ENCODE results near the gene CYP27C1. TPM values are rescaled to one million over a fixed set of nuclear protein-coding genes. Genes with fewer than 3 reads are reported as not detected.

CYP27C1 gene
- total and polyA plus RNA-seq, 10 of the 15 experiments (the other 5 are each of a cell fraction or from before 2014, with no cell fraction given): not detected

GRCh38 chr2:127143841-127144782 is 76.0 kb downstream of the CYP27C1 start (continued):
- no peak for TF ChIP-seq ZNF592 (IDR thresholded peaks at IDR 0.05)

GRCh38 chr2:127142663-127143630 is 77.2 kb downstream of the CYP27C1 start:
- H3K79me2 ChIP-seq (ENCODE audit: control insufficient read depth, insufficient read depth, low read length): no peaks in the 10 kb centered on the region
- no TSS peak for BruUV-seq (replicated peaks)
- 35% methylated on average over 4 of the region's 4 CpGs for WGBS (ENCODE audit: insufficient coverage, insufficient replicate concordance, low lambda C conversion rate, missing lambda C conversion rate)
- ChIA-PET POLR2A (no interaction called here), RAD21 (ENCODE audit: unreplicated experiment) (no interaction called here), CTCF (interaction anchor here (0.6 kb wide), 1 partner anchor 30 kb away, joined by 4 read pairs; no protein-coding TSS in a partner anchor), SMC1A (ENCODE audit: uncharacterized antibody, unreplicated experiment) (no interaction called here)
- no peaks in the 10 kb centered on the region for H3K9me3 ChIP-seq (replicated peaks; ENCODE audit: control insufficient read depth, insufficient read depth, low read length)
- no peak overlapping the region for H3K27ac ChIP-seq (ENCODE audit: control insufficient read depth, insufficient read depth)
- no peaks in the 10 kb centered on the region for H3K36me3 ChIP-seq (ENCODE audit: control insufficient read depth in 2 of 2, insufficient read depth in 2 of 2, low read length in 1 of 2)
- in situ Hi-C loops (cut with MboI): no loop called here
- no peak overlapping the region for H3K4me2 ChIP-seq (ENCODE audit: control insufficient read depth, insufficient read depth)
- no peaks in the 10 kb centered on the region for H3K4me1 ChIP-seq (ENCODE audit: control insufficient read depth, insufficient read depth, low read length)
- no peak overlapping the region for H3K4me3 ChIP-seq
- no peak overlapping the region for H2AFZ ChIP-seq (ENCODE audit: control insufficient read depth, low read depth, low read length)
- DNase-seq (ENCODE audit: low read depth, low spot score) (no peak), FAIRE-seq (no peak), ATAC-seq (no peak)
- H3K27me3 ChIP-seq (replicated peaks in 1 of 2; ENCODE audit: control insufficient read depth in 2 of 2, insufficient read depth in 2 of 2, low read length in 1 of 2): no peaks in the 10 kb centered on the region
- H3K9ac ChIP-seq (ENCODE audit: control insufficient read depth, insufficient read depth, low read length): no peak overlapping the region
- no peaks in the 10 kb centered on the region for H4K20me1 ChIP-seq (ENCODE audit: control insufficient read depth, insufficient read depth)
- intact Hi-C loops (cut with micrococcal nuclease; ENCODE audit: unreplicated experiment): no loop called here
- TF ChIP-seq CBX3 (IDR thresholded peaks at IDR 0.05; ENCODE audit: borderline replicate concordance, low read depth) (no peak), SPI1 (IDR thresholded peaks at IDR 0.05; ENCODE audit: borderline replicate concordance, insufficient read depth, low read depth, low read length) (no peak), ZZZ3 (IDR thresholded peaks at IDR 0.05; ENCODE audit: control insufficient read depth, insufficient read length, low read depth) (no peak), CREB1 (IDR thresholded peaks at IDR 0.05; ENCODE audit: low read depth) (no peak), ZNF24 (IDR thresholded peaks at IDR 0.05) (no peak), SMAD1 (IDR thresholded peaks at IDR 0.05; ENCODE audit: low read depth, partially characterized antibody) (no peak), NFYB (IDR thresholded peaks at IDR 0.05; ENCODE audit: insufficient read depth, low read depth, low read length) (no peak), RFX5 (IDR thresholded peaks at IDR 0.05; ENCODE audit: low read depth, low read length) (no peak), DPF2 (IDR thresholded peaks at IDR 0.05) (no peak), BRCA1 (IDR thresholded peaks at IDR 0.05; ENCODE audit: low read depth, low read length) (no peak), POU2F2 (IDR thresholded peaks at IDR 0.05; ENCODE audit: borderline replicate concordance, low read depth, low read length) (no peak), ZNF622 (IDR thresholded peaks at IDR 0.05) (no peak), IKZF1 (conservative IDR thresholded peaks at IDR 0.05) (no peak)
